ENCODE results near the gene UBAC1. TPM values are rescaled to one million over a fixed set of nuclear protein-coding genes. Genes with fewer than 3 reads are reported as not detected.

The UBAC1 gene
- total RNA-seq, 1 experiment from 2014 or later = 55.6 TPM

GRCh38 chr9:135994501-135995192 lies 33.5 kb upstream of the UBAC1 start:
- H3K27me3 Mint-ChIP-seq (ENCODE audit: low read depth) = no peaks in the 10 kb centered on the region
- ATAC-seq = no peak
- ChIA-PET POLR2A (no interaction called here), CTCF (interaction anchor here (1.4 kb wide), 1 partner anchor 27 kb away, joined by 5 read pairs; no protein-coding TSS in a partner anchor)
- H3K27ac Mint-ChIP-seq = no peak overlapping the region
- H3K4me1 Mint-ChIP-seq = peaks cover 23% of the 10 kb centered on the region
- no peak for DNase-seq (ENCODE audit: low spot score)
- TF ChIP-seq GABPB1 (CRISPR knock-in tag; IDR thresholded peaks at IDR 0.05) = peak; percentile 4; the same call in 1 of the 2 replicates
- no peak for TF ChIP-seq MAX (CRISPR knock-in tag; IDR thresholded peaks at IDR 0.05)
- H3K4me3 Mint-ChIP-seq = no peak overlapping the region
- no peaks in the 10 kb centered on the region for H3K9me3 Mint-ChIP-seq
- no peaks in the 10 kb centered on the region for H3K36me3 Mint-ChIP-seq

GRCh38 chr9:135993765-135994500 lies 32.8 kb upstream of the UBAC1 start:
- POLR2A ChIA-PET = no interaction called here
- DNase-seq (ENCODE audit: low spot score) = no peak
- CTCF ChIA-PET = interaction anchor here (0.6 to 1.4 kb wide), 3 partner anchors 20 to 517 kb away, joined by 4 to 5 read pairs (median 5); no protein-coding TSS in a partner anchor

GRCh38 chr9:135993409-135993742 lies 32.2 kb upstream of the UBAC1 start:
- no peak overlapping the region; the same call in 1 of the 2 replicates for H3K4me3 Mint-ChIP-seq
- no peaks in the 10 kb centered on the region for H3K36me3 Mint-ChIP-seq
- H3K27me3 Mint-ChIP-seq (ENCODE audit: low read depth) = no peaks in the 10 kb centered on the region
- no peak for ATAC-seq
- peaks cover 23% of the 10 kb centered on the region for H3K4me1 Mint-ChIP-seq
- DNase-seq (ENCODE audit: low spot score) = no peak
- CTCF ChIA-PET = interaction anchor here (0.6 to 1.4 kb wide), 3 partner anchors 19 to 516 kb away, joined by 4 to 5 read pairs (median 5); no protein-coding TSS in a partner anchor
- TF ChIP-seq CBFB (CRISPR knock-in tag; IDR thresholded peaks at IDR 0.05; ENCODE audit: low read depth) = no peak
- TF ChIP-seq HMGA2 (CRISPR knock-in tag; IDR thresholded peaks at IDR 0.05) = no peak
- no peak for TF ChIP-seq RELA (CRISPR knock-in tag; IDR thresholded peaks at IDR 0.05; ENCODE audit: borderline replicate concordance)
- TF ChIP-seq SMAD4 (CRISPR knock-in tag; IDR thresholded peaks at IDR 0.05) = no peak
- no peak for TF ChIP-seq ZSCAN18 (CRISPR knock-in tag; IDR thresholded peaks at IDR 0.05)
- TF ChIP-seq ATF1 (CRISPR knock-in tag; IDR thresholded peaks at IDR 0.05) = no peak
- no peak for TF ChIP-seq ZNF138 (CRISPR knock-in tag; conservative IDR thresholded peaks at IDR 0.05)
- no peak for TF ChIP-seq CREM (CRISPR knock-in tag; IDR thresholded peaks at IDR 0.05)
- no peak for TF ChIP-seq IRF2 (CRISPR knock-in tag; IDR thresholded peaks at IDR 0.05; ENCODE audit: borderline replicate concordance, low read depth)
- TF ChIP-seq PRRX2 (CRISPR knock-in tag; IDR thresholded peaks at IDR 0.05) = no peak
- TF ChIP-seq HMGXB4 (CRISPR knock-in tag; IDR thresholded peaks at IDR 0.05) = no peak
- TF ChIP-seq FOXJ3 (CRISPR knock-in tag; IDR thresholded peaks at IDR 0.05; ENCODE audit: borderline replicate concordance) = no peak
- no peak overlapping the region for H3K27ac Mint-ChIP-seq
- H3K9me3 Mint-ChIP-seq = no peaks in the 10 kb centered on the region
- POLR2A ChIA-PET = no interaction called here

More at GRCh38 chr9:135993765-135994500, 32.8 kb upstream of the UBAC1 start:
- Mint-ChIP-seq H3K27me3 (ENCODE audit: low read depth) (no peaks in the 10 kb centered on the region), H3K36me3 (no peaks in the 10 kb centered on the region), H3K9me3 (no peaks in the 10 kb centered on the region), H3K27ac (no peak overlapping the region), H3K4me3 (no peak overlapping the region; the same call in 1 of the 2 replicates), H3K4me1 (peaks cover 23% of the 10 kb centered on the region)
- TF ChIP-seq ZNF423 (CRISPR knock-in tag; IDR thresholded peaks at IDR 0.05) (peak; percentile 32; the same call in 1 of the 2 replicates), TP53 (CRISPR knock-in tag; IDR thresholded peaks at IDR 0.05) (0 out of 2 replicates have a peak, but pooled peaks have one; percentile 36), MAX (CRISPR knock-in tag; IDR thresholded peaks at IDR 0.05) (no peak), GABPB1 (CRISPR knock-in tag; IDR thresholded peaks at IDR 0.05) (peak; percentile 14; the same call in 1 of the 2 replicates)
- 0 out of 2 replicates have a peak, but pooled peaks have one; percentile 3 for ATAC-seq

Measured in WTC11 (cell line).